NCI-H1436 (cell line): Measurements from ENCODE around the gene EIF4B.

ENCODE experiments used
- DNase-seq: peaks from one replicate; lab custom pipeline; 2025; lab: John Stamatoyannopoulos, UW

The EIF4B gene

DNA sequence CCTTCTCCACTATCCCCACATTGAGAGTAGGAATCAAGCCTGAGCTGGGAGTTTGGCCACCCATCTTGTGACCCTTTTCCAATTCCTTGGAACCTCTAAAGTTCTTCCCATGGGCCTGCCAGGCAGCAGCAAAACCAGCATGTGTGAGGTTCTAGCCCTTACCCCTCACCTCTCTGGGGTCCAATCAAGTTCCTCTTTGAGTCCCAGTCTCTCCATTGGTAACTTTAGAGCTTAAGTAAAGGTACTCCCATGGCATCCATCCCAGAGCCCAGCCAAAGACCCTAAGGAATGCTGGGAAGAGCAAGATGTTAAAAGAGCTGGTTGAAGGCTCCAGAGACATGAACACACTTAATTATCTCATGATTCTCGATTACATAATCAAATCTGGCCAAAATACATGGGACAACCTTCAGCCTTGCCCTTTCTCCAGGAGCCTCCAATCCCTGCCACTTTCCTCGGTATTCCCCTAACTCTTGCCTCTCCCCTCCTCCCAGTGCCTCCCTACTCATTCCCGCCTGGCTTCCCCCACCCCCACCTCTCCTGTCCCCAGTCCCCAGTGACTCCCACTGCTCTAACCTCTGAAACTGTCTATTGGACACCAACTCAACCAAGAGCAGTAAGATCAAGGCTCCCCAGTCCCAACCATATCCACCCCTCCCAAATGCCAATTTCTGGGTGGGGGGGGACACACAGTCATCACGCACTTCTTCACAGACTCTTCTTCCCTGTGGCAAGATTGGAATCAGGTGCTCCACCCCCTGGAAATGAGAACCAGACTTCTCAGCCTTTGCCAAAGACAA, 38.8 kb downstream of the EIF4B start:
- DNase-seq = no peak

DNA sequence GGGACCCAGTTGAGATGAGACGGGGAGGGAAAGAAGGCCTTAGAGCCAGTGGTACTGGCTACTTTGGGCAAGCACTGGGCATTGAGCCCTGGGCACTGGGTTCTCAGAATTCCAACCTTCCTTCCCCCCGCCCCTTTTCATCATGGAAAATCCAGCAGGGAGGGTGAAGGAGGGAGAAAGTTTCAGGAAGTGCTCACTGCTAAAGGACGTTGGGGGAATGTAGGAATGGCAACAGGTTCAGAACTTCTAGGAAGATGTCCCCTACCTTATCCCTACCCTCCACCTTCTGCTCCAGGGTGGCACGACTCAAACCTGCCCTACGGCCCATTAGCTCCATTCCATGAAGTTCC, 39.4 kb downstream of the EIF4B start:
- DNase-seq = no peak

DNA sequence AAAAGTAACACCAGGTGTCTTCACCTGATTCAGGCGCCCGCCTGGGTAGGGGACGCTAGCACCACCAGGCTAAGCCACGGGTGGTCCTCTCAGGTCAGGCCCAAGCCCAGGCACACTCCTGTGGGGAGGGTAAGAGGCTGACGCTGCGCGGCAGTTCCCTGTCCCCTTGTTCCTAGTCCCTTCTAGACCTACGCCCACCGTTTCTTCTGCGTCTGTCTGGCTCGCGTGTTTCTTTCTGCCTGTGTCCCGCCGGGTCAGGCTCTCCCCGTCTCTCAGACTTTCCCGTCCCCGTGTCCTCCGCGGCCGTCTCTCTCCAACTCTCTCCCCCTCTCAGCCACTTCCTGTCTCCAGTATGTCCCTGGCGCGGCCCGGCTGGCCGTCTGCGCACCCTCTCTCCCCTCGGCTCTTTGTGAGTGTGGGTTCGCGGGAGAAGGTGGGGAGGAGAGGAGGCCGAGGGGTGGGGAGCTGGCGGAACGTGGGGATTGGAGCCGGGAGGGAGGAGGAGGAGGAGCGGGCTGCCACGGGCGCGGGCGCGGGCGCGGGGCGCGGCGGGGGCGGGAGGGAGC, 40.5 kb downstream of the EIF4B start:
- peak; percentile 61 for DNase-seq

DNA sequence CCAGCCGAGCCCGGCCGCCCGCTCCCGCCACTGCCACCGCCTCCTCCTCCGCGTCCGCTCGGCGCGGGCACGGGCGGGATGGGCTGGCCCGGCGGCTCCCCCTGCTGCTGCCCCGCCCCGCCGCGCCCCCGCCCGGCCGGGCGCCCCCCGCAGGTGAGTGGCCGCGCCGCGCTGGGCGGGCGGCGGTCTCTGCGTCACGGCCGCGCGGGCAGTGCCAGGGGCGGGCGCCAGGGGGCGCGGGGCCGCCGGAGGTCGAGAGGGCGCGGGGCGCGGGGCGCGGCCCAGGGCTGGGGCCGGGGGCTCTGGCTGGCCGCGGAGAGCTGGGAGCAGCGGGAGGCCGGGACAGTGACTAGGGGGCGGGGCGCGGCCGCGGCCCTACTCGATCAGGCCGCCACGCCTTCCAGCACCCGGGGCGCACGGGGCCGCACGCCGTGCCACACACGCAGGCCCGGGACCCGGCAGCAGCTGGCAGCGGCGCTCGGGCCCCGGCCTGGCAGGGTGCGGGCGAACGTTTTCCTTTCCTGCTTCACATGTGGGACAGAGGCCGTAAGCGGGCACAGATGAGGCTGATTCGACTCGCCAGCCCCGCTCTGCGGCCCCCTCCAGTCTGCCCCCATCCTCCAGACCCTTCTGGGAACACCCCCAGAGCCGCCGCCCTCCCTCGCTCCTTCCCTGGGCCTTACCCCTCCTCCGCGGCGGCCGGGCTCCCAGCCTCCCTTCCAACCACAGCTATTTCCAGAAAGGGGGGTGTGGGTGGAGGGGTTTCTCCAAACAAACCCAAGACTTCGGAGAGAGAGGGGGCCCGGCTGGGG, 41.2 kb downstream of the EIF4B start:
- peak; percentile 61 for DNase-seq

DNA sequence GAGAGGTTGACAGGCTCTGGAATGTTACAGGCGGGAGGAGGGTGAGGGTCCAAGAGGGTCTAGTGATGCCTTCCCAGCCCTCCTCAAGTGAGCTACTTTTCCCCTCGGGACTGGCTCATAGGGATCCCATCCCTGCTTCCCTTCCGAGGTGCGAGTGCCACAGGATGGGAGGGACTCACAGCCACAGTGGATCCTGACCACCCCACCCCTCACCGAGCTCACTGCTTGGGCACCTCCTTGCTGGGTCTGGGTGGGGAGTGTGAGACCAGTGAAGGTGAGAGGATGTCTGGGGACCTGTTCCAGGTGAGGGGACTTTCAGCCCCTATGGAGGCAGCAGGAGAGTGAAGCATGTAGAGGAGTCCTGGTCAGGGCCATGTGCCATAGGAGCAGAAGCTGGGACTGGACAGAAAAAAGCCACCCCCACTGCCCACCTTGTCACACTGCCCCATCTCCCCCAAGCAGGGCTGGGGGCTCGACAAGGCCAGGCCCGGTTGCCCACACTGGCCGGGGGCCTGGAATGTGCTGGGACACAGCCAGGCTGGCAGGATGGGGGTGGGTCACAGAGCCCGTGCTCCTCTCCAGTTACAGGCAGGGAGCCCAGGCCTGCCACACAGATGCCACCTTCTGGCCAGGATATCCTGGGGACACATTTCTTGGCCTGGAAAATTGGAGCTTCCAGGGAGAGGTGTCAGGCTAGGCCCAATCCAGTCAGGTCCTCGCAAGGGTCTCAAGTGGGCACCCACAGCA, 42.0 kb downstream of the EIF4B start:
- no peak for DNase-seq

DNA sequence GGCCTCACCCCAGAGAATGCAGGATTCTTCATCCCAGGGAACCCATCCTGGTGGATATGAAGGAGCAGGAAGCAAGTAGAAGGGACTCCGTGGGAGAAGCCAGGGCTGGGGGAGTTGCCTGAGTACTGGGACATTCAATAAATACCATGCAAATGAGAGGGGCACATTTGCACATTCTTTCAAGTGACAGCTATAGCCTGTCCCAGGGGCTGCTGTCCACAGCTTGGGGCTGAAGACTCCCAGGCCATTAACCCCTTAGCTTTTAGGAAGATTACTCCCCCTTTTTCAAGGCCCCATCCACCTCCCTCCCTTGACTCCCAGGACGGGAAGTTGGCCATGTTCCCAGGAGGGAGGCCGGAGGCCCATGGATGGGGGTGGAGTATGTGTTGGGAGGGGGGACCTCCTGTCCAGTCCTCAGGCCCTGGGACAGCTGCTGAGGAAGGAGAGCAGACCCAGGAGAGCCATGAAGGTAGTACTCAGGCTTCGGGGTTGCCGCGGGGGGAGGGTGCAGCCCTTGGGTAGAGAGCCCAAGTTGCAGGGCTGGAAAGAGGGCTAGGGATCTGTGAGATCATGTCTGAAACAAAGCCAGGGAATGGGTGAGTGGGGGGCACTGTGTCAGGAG, 42.6 kb downstream of the EIF4B start:
- DNase-seq = no peak

DNA sequence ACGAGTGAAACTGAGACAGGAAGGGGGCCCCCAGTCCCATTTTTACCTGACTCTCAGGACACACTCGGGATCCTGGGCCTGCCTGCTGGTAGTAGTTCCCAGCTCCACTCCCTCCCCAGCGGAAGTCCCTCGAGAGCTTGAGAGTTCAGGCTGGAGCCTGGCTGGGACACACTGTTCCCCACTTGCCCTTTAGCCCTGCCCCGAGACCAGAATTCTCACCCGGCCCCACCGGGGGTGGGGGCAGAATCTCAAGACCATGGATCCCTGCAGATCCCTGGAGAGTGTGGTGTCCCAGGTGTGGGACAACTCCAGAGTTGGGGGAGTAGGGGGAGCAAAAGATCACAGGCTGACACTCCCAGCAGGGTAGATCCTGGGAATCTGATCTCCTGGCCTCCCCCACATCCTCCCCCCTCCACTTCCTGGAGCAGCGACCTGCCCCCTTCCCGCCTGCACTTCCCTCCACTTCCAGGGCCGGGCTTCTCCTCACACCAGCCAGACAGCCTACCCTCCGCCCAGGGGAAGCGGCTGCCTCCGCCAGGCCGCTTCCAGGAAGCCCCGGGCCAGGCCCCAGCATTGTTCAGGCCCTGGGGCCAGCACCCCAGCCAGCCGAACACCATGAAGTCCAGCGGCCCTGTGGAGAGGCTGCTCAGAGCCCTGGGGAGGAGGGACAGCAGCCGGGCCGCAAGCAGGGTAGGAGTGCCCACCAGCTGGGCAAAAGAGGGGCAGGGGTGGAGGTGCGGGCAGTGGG, 43.5 kb downstream of the EIF4B start, which contains the start of gene TNS2:
Gene TNS2 (plus strand): TSS at position 495 of the 748 bp plus-strand sequence. CDS start 121 bp downstream, at position 616.
- DNase-seq = no peak

DNA sequence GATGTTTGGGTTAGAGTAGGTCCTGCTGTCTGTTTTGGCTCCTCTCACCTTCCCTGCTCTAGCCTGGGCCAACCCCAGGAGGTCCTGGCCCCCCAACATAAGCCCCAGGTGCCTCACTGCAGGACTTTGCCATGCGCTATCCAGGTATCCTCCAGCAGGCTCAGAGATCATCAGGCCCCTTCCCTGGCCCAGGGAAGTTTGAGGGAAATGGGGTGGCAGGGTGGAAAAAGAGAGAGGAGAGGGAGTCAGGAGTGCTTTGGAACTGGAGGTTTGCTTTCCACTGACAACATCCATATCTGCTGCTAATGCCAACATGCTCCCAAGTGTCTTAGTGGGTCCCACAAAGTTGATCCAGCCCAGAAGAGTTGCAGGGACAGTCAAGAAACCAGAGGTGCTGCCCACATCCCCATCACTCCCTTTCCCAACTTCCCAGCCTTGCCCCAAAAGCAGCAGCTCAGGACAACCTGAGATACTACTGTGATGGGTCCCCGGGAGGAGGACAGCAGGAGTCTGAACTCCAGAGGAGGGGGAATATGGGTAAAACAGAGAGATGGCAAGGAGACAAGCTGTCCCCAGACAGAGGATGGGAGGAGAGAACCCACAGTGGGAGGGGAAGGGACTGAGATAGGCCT, 44.3 kb downstream of the EIF4B start:
- DNase-seq = no peak

DNA sequence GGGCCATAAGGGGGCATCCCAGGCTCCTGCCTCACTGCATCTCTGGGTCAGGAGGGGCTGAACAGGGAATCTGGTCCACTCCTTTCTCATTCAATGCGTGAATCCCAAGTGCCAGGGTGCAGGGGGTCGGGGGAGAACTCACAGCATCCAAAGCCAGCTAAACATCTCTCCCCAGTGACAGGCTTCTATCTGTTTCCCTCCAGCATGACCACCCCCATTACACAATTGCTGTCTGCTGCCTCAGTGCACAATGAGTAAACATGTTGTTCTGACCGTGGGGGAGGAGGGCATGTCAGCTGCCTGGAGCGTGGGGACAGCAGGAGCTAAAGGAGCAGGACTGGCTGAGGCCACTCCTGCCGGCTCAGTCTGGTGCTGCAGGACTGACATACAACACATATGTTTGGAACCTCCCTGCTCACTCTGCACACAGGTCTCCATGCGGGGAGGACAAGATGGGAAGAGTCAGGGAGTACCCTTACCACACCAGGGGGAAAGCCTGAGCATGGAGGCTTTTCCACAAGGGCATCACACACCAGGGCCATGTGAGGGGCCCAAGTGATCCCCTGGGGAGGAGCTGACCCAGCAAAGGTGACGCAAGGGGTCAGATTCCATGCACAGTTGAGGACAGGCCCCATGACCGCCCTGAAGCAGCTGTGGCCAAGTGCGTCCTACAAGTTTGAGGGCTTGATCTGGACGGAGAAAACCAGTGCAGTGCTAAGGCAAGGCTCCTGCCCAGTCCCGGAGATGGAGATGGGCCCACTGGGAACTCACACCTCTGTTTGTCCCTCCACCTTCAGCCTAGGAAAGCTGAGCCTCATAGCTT, 45.0 kb downstream of the EIF4B start:
- no peak for DNase-seq

DNA sequence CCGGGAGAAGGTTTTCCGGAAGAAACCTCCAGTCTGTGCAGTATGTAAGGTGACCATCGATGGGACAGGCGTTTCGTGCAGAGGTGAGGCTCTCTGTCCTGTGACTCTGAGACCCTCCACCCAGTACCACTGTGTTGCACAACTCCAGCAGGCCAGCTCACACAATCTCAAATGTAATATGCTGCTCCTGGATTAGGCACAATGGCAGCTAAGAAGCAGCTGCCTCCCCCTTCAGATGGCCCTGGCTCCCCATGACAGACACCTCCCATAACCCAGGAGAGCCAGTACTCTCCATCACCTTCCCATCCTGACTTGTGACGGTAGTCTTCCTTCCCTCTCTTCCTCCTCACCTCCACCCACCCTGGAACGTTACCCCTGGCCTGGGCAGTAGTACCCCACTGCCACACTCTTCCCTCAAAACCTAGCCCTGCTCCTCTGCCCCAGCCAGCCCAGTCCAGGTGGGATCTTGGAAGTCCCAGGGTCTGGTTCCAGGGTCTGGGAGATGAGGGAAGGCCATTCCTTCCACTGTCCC, 45.7 kb downstream of the EIF4B start:
- no peak for DNase-seq

DNA sequence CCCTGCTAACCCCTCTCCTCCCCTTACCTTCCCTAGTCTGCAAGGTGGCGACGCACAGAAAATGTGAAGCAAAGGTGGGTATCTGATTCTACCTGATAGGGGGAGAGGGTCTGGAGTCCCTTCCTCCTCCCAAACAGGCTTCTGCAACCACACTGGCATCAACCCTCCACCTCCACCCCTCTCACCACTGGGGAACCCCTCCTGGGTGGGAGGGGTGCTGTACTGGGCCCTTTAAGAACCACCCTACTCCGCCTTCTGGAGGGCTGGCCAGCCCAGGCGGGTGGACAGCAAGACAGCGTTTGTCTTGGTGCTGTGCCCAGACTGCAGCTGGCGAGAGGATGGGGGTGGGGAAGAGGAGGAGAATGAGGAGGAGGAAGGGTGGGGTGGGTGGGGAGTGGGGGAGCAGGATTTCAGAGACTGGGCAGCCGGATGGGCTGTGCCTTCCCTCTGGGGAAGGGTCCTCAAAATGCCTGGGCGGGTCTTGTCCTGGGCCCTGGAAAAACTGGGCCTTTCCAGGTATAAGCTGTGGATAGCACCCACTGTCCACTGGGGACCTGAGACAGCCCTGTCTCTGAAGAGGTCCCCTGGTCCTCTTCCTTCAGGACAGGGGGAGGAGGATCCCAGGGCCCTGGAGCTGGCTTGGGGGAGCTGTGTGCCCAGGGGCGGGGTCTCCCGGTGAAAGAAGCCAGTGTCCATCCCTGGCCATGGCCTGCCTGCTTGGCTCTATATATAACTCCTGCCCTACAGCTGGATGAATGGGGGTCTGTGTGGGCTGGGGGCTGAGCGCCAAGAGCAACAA, 46.4 kb downstream of the EIF4B start:
- DNase-seq = no peak

DNA sequence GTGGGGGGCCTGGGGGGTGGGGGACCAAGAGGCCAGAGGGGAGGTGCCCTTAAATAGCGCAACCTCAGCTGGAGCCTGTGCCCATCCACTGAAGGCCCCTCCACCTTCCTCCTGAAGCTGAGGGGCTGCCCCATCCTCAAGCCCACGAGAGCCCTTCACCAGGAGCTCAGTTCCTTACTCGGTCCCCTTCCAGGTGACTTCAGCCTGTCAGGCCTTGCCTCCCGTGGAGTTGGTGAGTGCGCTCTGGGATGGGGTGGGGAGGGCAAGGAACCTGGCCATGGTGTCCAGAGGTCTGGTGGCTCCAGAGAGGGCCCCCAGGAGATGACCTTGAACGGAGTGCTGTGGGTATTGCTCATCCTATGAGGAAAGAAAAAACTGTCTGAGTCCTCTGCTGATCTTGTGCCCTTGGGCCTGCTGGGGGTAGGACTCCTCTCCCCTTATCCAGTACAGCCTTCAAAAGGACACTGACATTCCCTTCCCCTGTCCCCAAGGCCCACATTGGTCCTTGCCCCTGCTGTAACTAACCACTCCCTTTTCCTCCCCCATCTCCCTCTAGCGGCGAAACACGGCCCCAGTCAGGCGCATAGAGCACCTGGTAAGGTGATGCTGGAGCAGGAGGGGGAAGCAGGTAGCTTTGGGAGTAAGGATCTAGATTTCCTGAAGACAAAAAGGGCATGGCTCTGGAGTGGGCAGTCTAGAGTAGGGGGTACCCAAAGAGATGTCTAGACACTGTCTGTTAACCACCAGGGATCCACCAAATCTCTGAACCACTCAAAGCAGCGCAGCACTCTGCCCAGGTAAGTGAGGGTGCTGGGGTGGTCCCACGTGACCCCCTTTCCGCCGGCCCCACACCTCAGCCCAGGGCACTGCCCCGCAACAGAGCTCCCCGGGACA, 47.2 kb downstream of the EIF4B start:
- DNase-seq = peak; percentile 74

DNA sequence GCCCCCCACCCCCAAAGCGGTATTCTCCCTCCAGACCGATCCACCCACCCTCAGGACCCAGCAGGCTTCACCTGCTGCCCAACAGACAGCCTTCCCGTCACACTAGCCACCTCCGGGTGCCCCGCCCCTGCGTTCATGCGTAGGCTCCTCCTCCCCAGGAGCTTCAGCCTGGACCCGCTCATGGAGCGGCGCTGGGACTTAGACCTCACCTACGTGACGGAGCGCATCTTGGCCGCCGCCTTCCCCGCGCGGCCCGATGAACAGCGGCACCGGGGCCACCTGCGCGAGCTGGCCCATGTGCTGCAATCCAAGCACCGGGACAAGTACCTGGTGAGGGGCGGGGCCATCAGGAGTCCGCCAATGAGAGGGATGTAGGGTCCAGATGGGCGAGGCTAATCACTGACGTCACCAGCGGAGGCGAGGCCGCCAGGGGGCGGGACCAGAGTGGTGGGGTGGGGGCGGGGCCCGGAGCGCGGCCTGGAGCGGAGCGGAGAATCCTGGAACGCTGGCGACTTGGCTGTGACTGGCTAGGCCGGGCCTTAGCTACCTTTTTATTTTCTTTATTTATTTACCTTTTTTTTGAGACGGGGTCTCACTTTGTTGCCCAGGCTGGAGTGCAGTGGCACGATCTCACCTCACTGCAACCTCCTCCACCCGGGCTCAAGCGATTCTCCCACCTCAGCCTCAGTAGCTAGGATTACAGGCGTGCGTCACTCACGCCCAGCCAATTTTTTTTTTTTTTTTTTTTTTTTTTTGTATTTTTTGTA, 48.0 kb downstream of the EIF4B start:
- peak; percentile 95 for DNase-seq

DNA sequence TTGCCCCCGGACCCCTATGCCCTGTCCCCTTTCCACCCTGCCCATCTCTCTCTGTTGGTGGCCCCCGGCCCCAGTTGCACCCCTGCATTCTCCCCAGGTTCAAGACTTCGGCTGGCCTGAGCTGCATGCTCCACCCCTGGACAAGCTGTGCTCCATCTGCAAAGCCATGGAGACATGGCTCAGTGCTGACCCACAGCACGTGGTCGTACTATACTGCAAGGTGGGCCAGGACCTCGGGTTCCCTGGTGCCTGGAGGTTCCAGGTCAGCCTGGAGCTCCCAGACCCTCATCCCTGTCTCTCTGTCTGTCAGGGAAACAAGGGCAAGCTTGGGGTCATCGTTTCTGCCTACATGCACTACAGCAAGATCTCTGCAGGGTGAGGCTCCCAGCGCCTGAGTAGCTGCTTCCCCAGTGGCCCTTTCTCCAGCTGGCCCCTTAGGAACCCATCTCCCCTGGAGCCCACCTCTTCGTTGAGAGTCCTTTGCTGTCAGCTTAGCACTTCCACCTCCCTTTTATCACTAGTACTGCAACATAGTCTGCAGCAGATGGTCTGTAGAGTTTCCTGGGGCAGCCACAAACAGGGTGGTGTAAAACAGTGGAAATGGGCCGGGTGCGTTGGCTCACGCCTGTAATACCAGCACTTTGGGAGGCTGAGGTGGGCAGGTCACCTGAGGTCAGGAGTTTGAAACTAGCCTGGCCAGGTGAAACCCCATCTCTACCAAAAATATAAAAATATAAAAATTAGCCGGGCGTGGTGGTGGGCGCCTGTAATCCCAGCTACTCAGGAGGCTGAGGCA, 49.4 kb downstream of the EIF4B start:
- DNase-seq = no peak

DNA sequence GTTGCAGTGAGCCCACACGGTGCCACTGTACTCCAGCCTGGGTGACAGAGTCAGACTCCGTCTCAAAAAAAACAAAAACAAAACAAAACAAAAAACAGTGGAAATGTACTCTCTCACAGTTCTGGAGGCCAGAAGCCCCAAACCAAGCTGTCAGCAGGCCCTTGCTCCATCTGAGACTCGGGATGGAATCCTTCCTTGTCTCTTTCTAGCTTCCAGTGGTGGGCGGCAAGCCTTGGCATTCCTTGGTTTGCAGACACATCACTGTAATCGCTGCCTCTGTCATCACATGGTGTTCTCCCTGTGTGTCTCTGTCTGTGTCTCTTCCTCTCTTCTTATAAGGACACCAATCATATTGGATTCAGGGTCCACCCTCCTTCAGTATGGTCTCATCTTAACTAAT, 50.0 kb downstream of the EIF4B start:
- DNase-seq = no peak

DNA sequence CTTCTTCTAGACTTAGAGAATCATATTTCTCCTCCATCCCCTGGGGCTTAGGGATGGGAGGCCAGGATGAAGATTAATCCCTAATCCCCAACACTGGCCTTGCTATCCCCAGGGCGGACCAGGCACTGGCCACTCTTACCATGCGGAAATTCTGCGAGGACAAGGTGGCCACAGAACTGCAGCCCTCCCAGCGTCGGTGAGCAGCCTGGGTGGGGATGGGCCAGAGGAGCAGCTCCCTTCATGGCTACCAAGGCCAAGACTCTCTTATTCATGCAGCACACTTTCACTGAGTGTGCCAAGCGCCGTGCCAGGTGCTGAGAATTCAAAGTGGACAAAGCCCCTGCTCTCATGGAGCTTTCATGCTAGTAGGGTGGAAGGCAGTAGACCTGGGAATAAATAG, 50.6 kb downstream of the EIF4B start:
- DNase-seq = no peak
